Measurements from ENCODE around the gene PKHD1.

DNA sequence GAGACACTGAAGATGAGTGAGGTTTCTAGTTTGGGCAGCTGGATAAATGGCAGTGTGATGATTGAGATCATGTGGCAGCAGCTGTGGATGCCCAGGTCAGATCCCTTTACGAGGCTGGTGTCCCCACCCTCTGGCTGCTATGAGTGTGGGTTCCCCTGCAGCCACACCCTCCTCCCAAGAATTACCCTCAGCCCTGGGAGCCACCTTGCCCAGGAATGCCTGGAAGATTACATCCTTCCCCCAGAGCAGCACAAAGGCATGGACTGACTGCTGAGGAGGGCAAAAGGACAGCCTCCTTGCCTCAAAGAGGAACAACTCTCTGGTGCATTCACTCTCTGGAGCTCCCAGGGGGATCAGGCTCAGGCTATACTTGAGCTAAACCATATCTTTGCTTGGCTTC, 15.0 kb upstream of the PKHD1 start:
- TF ChIP-seq RARB (CRISPR knock-in tag; IDR thresholded peaks at IDR 0.05) = no peak
- TF ChIP-seq, protein P1, sequence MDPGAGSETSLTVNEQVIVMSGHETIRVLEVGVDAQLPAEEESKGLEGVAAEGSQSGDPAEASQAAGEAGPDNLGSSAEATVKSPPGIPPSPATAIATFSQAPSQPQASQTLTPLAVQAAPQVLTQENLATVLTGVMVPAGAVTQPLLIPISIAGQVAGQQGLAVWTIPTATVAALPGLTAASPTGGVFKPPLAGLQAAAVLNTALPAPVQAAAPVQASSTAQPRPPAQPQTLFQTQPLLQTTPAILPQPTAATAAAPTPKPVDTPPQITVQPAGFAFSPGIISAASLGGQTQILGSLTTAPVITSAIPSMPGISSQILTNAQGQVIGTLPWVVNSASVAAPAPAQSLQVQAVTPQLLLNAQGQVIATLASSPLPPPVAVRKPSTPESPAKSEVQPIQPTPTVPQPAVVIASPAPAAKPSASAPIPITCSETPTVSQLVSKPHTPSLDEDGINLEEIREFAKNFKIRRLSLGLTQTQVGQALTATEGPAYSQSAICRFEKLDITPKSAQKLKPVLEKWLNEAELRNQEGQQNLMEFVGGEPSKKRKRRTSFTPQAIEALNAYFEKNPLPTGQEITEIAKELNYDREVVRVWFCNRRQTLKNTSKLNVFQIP (CRISPR knock-in tag; IDR thresholded peaks at IDR 0.05; ENCODE audit: borderline replicate concordance, low read depth) = no peak
